Left kidney (tissue), 2 donors: ENCODE measurements around the gene GRB10. TPM values are rescaled to one million over a fixed set of nuclear protein-coding genes. Genes with fewer than 3 reads are reported as not detected.

Source experiments
- DNase-seq: peaks from one replicate; pipeline ENCODE4 v3.0.0-alpha.2; 2013
- polyA plus RNA-seq: library from polyadenylated mRNA; unstranded; fragments of 120-200 nt; gene quantifications from one replicate; pipeline ENCODE4 v1.2.1, GENCODE V29; 2013; ENCODE audit not compliant: insufficient read length

The GRB10 gene
- polyA plus RNA-seq, 1 donor = 45.6 TPM

DNA sequence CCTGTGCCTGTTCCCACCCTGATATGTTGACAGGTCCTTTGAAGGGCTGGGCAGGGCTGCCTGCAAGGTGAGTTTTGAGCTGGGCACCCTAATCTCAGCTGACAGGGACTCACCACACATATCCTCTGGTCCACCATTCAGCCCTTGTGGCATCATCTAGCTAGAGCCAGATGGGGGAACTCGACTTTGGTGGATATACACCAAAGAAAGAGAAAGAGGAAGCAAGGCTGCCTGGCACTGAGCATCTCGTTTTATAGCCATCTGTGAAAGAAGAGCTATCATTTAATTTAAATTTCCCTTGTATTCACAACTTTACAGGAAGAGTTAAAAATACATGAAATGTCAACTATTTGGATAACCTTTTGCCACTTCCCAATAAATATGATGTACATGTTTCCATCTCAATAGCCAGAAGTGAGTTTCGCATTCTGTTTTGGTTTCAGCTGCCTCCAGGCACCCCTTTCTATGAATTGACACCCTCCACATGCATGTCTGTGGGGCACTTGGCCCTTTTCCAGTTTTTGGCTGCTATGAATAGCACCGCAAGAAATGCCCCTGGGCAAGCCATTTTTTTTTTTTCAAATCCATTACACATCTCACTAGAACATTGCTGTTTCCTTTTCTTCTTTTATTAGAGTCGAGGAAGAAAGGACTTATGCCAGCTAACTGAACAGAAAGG is 22.9 kb upstream of the GRB10 start:
- no peak for DNase-seq

DNA sequence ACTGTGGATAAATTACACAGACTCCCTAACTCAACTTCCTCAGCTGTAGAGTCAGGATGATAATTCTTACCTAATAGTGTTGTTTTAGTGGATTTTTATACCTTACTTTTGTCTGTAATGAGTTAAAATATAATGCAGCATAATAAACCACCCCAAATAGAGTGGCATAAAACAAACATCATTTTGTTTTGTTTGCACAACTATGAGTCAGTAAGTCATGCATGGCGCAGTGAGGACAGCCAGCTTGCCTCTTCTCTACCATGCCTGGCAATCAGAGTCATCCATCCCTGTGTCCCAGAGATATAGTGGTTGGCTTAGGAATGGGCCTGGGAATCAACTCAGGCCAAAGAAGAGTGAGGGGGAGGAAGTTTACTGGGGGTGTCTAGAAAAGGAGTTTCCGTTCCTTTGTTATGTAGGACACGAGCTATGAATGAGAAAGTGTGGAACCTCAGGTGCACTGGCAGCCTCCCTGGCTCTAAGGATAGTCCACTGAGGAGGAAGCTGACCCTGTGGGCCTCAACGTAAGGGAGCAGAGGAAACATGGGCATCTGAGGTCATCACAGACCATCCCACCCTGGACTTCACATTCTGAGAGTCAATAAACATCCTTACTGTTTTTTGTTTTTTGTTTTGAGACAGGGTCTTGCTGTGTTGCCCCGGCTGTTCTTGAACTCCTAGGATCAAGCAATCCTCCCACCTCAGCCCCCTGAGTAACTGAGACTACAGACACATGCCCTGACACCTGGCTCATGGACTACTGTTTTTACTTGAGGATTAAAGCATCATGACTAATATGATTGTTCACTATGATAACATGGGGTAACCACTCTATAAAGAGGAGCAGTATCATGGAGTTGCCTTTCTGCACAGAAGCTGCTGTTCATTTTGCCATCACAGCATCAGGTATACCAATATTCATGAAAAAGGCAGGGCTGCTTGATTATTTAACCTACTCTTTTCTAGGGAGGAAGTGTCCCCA is 21.0 kb upstream of the GRB10 start:
- no peak for DNase-seq

DNA sequence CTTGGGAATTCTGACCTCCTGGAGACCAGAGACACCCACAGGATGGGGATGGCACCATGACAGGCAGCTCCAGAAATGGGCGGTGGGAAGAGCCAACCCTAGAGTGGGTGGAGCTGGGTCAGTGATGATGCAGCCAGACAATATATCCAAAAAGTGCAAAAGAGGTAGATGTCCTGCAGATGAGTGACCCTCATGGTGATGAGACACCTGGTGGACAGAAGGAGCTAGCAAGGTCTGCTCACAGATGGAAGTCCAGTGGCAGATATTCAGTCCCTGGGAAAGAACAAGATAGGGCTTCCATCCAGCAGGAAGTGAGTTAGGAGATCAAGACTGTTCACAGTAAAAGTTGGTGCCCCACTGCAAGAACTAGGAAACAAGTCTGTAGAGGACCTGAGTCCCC is 19.2 kb upstream of the GRB10 start:
- no peak for DNase-seq

DNA sequence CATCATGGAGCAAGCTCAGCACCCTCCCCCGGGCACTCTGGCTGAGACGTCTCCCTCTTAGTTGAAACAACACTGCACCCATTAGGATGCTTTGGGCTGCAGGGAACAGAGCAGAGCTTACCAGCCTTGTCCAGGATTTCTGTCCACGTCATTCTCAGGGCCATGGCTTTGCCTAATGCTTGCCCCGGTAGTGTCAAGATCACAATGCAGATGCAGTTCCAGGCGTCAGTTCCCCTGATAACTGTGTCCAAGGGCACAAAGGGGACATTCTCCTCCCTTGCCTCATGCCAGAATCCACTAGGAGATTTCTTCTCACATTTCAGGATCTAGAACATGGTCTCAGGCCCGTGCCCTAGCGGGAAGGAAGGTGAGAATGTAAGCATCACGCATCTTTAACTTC is 17.2 kb upstream of the GRB10 start:
- DNase-seq = no peak

DNA sequence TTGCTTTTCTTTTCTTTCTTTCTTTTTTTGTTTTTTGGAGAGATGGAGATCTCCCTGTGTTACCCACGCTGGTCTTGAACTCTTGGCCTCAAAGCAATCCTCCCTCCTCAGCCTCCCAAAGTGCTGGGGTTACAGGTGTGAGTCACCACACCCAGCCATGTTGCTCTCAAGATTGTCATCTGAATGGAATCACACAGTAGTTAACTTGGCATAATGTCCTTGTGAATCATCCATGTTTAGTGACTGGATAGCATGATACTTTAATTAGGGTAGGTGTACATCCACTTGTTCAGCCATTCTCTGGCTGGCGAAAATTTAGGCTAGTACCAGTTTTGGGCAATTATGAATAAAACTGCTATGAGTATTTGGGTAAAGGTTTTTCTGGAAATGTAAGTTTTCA is 15.4 kb upstream of the GRB10 start:
- DNase-seq = no peak

DNA sequence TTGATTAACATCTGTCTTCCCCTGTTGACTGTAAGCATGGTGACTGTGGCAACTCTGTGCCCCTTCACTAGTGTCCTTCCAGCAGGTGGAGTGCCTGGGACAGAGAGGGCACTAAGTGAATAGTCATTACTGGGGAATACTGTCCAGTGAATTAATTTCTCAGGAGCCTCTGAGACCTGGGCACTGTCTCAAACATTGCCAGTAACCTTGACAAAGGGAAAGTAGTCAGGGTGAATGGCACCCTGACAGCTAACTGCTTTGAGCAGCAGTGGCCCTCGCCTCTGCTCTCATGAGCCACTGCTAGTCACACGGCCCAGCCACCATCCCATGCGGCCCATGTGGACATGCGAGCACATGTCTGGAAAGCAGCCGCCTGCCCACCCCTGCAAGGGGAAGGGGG is 13.1 kb upstream of the GRB10 start:
- no peak for DNase-seq

DNA sequence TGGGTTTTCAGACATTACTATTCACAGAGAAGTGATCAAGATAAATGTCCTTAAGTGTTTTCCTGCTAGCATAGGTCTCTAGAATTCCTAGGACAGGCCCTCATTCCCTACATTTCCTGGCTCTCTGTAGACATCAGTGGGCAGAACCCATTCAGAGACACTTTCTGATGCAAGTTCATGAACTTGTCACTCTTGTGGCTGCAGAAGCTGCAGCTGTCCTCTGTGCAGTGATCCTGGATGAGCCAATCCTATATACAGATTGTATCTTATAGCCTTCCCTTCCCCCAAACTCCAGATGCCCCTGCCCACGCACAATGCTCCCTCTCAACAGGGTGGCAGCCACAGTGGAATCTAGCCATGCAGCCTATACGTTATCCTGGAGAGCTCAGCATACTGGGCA is 12.6 kb upstream of the GRB10 start:
- DNase-seq = no peak

DNA sequence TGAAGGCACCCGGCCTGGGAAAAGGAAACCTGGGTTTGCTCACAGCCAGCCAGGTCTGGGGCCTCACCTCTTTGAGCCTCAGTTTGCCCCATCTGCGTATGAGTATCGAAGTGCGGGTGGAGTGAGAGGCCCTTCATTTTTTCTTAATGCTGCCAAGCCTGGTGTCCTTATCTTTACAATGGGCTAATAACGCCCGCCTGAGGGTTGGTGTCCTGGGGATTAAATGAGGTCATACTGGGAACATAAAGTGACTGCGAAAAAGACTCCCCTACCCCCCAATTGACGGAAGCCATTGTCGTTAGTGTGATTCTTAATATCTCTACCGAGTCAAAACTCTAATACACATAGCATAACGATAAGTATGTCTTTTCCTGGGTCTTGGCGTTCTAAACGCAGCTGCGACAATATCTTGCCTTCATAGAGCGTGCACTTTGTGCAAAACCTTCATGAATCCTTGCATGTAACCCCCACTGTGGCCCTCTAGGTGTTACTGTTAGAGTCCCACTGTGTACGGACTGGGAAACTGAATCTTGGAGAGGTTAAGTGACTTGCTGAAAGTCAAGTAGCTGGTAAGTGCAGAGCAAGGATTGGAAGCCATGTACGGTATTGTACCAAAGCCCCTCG is 11.4 kb upstream of the GRB10 start:
- DNase-seq = no peak

DNA sequence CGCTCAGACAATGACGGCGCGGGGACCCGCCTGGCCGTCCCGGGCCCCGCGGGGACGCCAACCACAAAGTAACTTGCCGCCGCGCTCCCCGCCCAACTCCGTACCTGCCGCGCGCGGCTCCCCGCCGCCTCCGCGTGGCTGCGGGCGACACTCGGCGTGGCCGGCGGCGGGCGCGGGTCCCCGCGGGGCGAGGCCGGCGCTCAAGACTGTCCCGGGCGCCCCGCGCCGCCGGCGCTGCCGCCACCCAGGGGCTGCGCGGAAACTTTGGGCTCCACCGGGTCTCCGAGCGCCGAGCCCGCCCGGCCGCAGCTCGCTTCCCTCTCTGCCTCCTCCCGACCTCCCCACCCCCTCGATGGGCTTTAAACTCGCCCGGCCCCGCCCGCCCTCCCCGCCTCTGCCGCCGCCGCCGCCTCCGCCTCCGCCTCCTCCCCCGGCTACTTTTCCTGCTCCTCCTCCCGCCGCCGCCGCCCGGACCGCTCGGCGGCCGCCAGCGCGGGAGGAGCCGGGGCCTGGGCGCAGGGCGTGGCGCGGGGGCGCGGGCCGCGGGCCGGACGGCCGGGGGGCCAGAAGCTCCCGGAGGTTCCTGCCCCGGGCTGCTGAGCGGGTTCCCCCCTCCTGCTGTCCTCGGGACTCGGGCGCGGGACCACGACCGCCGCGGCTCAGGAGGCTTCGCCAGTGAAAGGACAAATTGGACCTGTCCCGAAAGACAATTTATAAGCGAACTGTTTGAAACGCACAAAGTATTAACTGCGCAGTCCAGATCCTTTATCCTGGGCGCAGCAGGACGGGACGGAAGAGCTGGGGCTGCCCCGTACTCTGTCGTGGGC is 10.6 kb upstream of the GRB10 start:
- peak; percentile 46 for DNase-seq

DNA sequence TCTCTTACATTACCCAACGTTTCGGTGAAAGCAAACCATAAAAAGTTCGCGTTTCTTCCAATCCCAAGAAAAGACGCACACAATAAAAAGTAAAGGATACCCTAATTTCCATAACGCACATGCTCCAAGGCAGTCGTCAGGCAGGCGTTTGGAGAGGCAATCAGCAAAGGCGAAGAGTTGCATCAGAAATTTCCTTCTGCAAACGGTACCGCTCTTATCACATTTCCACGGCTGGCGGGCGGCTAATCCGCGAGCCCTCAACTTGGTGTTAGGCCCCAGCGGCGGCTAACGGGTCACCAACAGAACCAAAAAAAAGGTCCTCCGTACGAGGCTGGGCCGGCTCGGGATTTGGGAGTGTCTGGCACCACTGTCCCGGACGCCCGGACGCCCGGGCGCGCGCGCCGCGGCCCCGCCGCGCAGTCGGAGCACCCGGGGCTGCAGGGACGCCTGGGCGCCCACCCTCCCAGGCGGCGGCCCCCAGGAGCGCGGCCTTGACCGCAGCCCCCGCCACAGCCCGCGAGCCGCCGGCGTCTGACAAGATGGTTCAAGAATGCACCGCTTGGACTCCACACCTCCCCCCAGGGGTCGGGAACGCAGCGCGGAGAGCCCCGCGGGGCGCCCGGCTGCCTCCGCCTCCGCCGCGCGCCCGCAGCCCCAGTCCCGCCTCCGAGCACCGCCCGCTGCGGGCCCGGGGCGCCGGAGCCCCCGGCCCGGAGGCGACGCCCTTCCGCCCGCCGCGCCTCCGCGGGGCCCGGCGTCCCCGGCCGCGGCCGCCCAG is 9.8 kb upstream of the GRB10 start:
- peak; percentile 22 for DNase-seq

DNA sequence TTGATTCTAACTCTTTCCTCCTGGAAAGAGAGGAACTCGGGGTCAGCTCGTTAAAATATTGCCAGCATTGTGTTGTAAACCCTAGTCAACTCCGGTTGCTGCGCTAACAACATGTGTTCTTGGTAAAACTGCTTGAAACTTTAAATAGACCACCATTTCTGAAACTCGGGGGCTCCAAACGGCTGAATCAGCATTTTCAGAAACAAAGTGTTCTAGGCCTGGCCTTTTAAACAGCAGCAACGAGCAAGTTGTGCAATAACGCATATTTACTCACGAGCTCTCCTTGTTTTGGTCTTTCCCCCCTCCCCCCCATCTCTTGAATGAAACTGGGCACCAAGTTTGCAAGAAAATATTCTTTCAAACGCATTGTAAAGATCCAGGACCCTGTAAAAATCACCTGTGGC is 9.2 kb upstream of the GRB10 start:
- DNase-seq = peak; percentile 25

DNA sequence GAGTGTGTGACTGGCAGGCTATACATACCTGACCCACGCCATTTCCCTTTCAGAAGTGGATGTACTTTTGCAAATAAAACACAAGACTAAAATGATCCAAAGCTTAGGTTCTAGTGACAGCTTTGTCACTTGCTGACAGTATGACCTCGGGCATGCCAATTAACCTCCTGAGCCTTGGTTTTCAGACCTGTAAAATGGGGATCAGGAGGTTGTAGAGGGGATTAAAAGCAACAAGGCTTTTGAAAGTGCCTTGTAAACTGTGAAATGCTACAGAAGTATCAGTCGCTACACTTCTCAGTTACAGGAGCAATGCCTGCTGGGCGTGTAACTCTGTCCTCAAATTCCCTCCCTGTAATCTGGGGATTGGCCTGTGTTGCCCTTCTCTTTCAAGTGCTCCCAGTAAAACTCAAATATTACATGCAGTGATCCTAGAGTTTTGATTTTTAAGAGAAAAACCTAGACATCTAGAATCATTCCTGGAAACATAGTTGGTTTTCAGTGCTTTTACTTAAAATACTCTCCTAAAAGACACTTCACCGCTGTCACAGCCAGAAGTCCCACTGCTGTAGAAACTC is 8.8 kb upstream of the GRB10 start:
- no peak for DNase-seq

DNA sequence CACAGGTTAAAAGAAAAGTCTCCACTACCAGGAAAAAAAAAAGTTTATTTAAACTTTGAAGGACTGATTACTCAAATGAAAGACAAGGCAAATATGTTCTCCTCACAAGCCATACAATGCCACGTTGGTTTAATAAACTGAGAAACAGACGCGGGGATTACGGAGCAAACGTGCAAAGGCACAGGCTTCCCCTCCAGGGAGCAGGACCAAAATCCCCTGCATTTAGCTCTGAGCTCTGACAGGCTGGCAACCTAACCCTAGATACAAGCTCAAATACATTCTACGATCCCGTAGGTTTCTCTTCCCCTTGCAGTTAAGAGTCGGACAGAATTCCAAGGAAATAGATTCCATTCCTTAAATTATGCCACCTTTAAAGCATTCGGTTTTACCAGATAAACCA is 7.7 kb upstream of the GRB10 start:
- DNase-seq = no peak

DNA sequence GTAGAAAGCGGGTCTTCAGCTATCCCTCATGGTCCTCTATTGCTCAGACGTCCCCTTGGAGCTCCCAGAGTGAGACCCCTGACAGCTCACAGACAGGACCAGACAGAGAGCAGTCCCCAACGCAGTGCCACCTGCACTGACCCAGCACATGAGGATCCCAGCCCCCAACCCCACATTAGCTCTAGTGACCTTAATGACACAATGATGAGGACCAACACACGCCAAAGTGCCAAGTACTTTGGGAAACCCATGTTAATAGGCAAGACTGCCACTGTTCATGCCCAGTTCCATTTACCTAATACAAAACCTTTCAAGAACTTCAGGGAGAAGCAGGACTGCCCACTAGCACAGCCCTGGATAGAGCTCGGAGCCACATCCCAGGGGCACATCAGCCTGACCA is 5.7 kb upstream of the GRB10 start:
- DNase-seq = no peak

DNA sequence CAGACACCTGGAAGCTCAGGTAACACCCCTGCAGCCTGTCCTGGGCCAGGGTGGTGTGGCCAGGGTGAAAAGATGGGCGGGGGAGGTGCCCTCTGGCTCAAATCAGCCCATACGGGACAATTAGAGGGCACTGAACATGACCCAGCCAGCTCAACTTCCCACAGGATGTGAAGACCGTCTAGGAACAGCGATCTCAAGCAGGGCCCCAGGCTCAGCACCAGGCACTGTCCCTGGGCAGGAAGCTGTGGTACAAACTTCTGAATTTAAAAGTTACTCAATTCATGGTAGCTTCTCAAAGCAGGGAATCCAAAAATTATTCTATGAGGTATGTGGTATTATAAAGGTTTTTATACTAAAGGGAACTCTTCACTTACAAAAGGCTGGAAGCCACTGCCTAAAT is 5.1 kb upstream of the GRB10 start:
- DNase-seq = no peak

DNA sequence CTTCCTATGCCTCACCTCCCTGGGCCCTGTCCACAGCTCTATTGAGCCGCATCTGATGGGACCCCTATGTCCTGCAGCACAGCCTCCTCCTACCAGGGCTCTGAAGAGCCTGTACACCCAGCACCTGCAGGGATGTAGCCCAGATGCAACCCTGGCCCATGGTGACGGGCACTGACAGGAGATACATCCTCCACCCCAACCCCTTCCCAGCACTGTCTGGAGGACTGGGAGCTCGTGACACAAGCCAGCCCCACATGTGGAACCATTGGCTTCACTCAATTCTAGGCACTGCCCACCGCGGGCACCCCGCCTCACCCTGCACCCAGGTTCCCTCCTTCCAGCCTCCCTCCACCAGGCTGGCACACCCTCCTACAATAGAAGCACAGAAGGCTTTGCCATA is 2.6 kb upstream of the GRB10 start:
- no peak for DNase-seq

DNA sequence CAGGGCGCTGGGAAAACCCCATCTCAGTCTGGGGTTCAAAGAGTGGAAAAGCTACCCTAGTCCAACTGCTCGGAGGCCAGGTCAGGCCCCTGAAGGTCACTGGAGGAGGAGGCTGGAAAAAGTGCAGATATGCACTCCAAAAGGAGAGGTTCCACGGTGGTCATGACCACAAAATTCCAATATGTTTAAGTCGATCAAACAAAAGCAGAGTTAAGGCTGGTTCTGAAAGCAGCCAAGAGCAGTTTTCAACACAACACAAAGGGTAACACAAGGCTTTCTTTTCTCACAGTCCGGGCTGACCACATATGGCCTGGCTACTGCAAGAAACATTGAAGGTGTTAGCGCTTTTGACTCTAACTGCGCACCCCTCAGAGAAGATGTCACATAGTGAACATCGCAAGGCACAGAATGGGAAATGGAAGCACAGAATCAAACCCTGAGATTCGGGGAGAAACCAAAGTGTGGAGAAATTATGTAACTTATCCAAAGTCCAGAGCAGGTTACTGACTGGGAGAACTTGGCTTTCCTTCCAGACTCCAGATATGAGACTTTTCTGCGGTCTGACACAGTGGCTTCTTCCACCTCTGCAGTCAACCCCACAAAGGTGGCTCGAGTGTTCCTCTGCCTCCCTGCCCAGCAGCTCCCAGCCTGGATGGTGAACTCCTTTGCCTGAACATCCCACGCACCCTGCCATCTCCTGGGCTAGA is 1.3 kb upstream of the GRB10 start:
- no peak for DNase-seq

DNA sequence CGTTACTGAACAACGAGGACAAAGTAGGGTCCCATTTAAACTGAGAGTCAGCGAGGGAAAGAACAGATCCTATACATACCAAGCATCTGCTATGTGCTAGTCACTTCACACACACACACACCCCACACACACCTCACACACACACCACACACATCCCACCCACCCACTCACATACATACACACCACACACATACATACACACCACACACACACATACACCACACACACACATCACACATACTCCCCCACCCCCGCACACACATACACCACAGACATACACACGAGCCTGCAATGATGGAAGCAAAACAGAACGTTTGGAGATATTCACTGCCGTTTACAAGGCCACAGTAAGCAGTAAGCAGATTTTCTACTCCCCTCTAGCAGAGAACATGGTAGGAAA is 607 bp upstream of the GRB10 start:
- no peak for DNase-seq

DNA sequence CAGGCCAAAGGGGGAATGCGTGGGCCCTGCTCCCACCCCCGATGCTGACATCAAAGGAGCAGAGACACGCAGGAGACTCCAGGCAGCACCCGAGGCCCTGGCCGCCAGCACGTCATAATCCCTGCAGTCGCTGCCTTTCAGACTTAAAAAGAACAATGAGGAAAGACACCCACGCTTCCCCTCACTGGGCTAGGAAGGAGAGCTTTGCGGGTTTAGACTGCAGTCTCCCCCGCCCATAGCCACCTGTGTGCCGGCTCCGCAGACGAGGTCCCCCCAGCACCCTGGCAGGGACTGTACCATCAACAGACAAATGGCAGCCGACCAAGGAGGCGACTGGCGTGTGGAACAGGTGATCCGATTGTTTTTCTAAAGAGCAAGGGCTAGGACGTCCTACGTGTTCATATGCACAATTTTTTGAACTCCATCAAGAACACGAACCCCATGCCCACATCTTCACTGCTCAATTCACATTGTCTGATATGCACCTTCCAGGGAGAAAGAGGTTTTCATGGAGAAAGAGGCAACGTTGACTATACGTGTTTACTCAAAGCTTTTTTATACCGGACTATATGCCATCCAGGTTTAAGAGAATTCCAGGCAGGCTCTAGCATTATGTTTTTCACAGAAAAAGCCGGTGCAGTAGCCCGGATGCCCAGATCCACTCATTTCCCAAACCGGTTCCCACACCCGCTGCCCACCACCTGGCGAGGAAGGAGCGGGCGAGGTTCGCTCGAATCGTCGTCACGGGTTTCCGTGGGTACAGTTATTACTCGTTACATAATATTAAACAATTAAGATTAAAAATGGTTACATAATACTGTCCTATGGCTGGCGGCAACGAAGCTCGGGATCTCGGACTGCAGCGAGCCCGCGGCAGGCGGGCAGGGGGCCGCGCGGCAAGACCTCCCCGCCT is 1.1 kb downstream of the GRB10 start:
- no peak for DNase-seq
